Measurements from ENCODE around the gene SFXN3.

Gene SFXN3

GRCh38 chr10:100986623-100986951, 44.4 kb upstream of the SFXN3 start:
- H3K36me3 ChIP-seq (replicated peaks): peaks cover 19% of the 10 kb centered on the region
- peak overlapping the region; percentile 98 for H3K4me3 ChIP-seq (ENCODE audit: low read depth, low read length)
- peak overlapping the region; percentile 52 for H3K27ac ChIP-seq
- DNase-seq: no peak
- H3K27me3 ChIP-seq (replicated peaks): no peaks in the 10 kb centered on the region
- no peak for TF ChIP-seq CTCF (IDR thresholded peaks at IDR 0.05; ENCODE audit: low read depth, low read length, missing control alignments)
- in situ Hi-C loops (cut with HindIII; ENCODE audit: low pct_ligation_motif_present, low sequenced_read_pairs): no loop called here

- in situ Hi-C loops (cut with HindIII; ENCODE audit: low pct_ligation_motif_present, low sequenced_read_pairs): no loop called here
- DNase-seq: peak; percentile 74
- Histone ChIP-seq H3K36me3 (replicated peaks) (peaks cover 18% of the 10 kb centered on the region), H3K27me3 (replicated peaks) (no peaks in the 10 kb centered on the region), H3K4me3 (ENCODE audit: low read depth, low read length) (peak within 1 kb of the TSS; percentile 98), H3K27ac (peak within 1 kb of the TSS; percentile 52)
- no peak for TF ChIP-seq CTCF (IDR thresholded peaks at IDR 0.05; ENCODE audit: low read depth, low read length, missing control alignments)
Observed at GRCh38 chr10:100986952-100987684, 43.9 kb upstream of the SFXN3 start, which contains the start of the genes MRPL43 and TWNK. Gene MRPL43, minus strand, starts transcription at chr10:100987497. Its CDS starts 54 bp downstream, at chr10:100987443. Gene TWNK, plus strand, starts transcription at chr10:100987543. Its CDS starts 668 bp downstream, at chr10:100988211.

GRCh38 chr10:100987685-100988049, 43.4 kb upstream of the SFXN3 start:
- Histone ChIP-seq H3K4me3 (ENCODE audit: low read depth, low read length) (peak overlapping the region; percentile 98), H3K27ac (peak overlapping the region; percentile 52), H3K36me3 (replicated peaks) (peaks cover 18% of the 10 kb centered on the region), H3K27me3 (replicated peaks) (no peaks in the 10 kb centered on the region)
- TF ChIP-seq CTCF (IDR thresholded peaks at IDR 0.05; ENCODE audit: low read depth, low read length, missing control alignments): no peak
- in situ Hi-C loops (cut with HindIII; ENCODE audit: low pct_ligation_motif_present, low sequenced_read_pairs): no loop called here
- no peak for DNase-seq

- H3K36me3 ChIP-seq (replicated peaks): peaks cover 22% of the 10 kb centered on the region
- H3K4me3 ChIP-seq (ENCODE audit: low read depth, low read length): peak overlapping the region; percentile 98
- in situ Hi-C loops (cut with HindIII; ENCODE audit: low pct_ligation_motif_present, low sequenced_read_pairs): no loop called here
- no peak for TF ChIP-seq CTCF (IDR thresholded peaks at IDR 0.05; ENCODE audit: low read depth, low read length, missing control alignments)
- H3K27me3 ChIP-seq (replicated peaks): no peaks in the 10 kb centered on the region
- no peak for DNase-seq
- no peak overlapping the region for H3K27ac ChIP-seq
Observed at GRCh38 chr10:100988166-100988565, 42.9 kb upstream of the SFXN3 start.

- peaks cover 30% of the 10 kb centered on the region for H3K36me3 ChIP-seq (replicated peaks)
- no peak for TF ChIP-seq CTCF (IDR thresholded peaks at IDR 0.05; ENCODE audit: low read depth, low read length, missing control alignments)
- no peak overlapping the region for H3K4me3 ChIP-seq (ENCODE audit: low read depth, low read length)
- no peak overlapping the region for H3K27ac ChIP-seq
- DNase-seq: no peak
- no peaks in the 10 kb centered on the region for H3K27me3 ChIP-seq (replicated peaks)
- in situ Hi-C loops (cut with HindIII; ENCODE audit: low pct_ligation_motif_present, low sequenced_read_pairs): no loop called here
Observed at GRCh38 chr10:100989088-100989487, 41.9 kb upstream of the SFXN3 start.

Data from brain microvascular endothelial cell (primary cell).